Spleen (tissue), 7 donors: ENCODE measurements around the gene MBD5.

Experiments used
- CTCF ChIP-seq, 11 experiments: fragments of 200-600 bp in 7 of 11; fragments of 450-650 bp in 4 of 11; sonication (generic) in 4 of 11; IDR thresholded peaks in 8 of 11; conservative IDR thresholded peaks in 3 of 11; 1 replicate in 7 of 11; 2 replicates in 4 of 11; pipeline versions ENCODE4 v1.4.0 to v1.8.0; 2016 to 2021; ENCODE audit warnings: antibody characterized with exemption in 11 of 11, inconsistent platforms in 4 of 11, mild to moderate bottlenecking in 1 of 11
- POLR2AphosphoS5 ChIP-seq, 3 donors: sonication (generic); formaldehyde crosslinking; IDR thresholded peaks; one replicate each; pipeline ENCODE4 v1.5.1; 2017; ENCODE audit warnings: antibody characterized with exemption in 3 of 3
- donor health status: DM: no; HTN: no; CAD: no; lungs with moderate emphysema.
- donor health status: DM: no; HTN: no; CAD: no.
- donor health status: DM: no; HTN: no; CAD: no.

- peak in 4 of 11 experiments; percentile 18 to 27 (median 24) for TF ChIP-seq CTCF (IDR thresholded peaks at IDR 0.05 in 8 of 11, conservative IDR thresholded peaks at IDR 0.05 in 3 of 11)
- no peak for TF ChIP-seq POLR2AphosphoS5 (IDR thresholded peaks at IDR 0.05)
Observed at GRCh38 chr2:148565272-148565894, 544.5 kb downstream of the MBD5 start.
